ENCODE results near the gene TESK1. TPM values are rescaled to one million over a fixed set of nuclear protein-coding genes. Genes with fewer than 3 reads are reported as not detected.
"Not testable (repeated sequence)": the region's sequence is repeated elsewhere in the genome, so short reads cannot be mapped to it uniquely, and the experiment has no call there.

Gene TESK1
- total RNA-seq, 3 donors from 2014 or later: 26.5 to 50.4 (median 33.8) TPM

DNA sequence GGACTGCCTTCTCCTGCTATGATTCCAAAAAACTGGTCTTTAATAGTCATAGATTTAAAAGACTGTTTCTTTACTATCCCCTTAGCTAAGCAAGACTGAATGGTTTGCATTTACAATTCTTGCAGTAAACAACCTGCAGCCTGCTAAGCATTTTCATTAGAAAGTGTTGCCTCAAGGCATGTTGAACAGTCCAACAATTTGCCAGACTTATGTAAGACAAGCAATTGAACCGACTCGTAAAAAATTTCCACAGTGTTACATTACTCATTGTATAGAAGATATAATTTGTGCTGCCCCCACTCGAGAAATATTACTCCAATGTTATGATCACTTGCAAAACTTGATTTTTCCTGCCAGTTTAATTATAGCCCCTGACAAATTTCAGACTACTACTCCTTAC lies 20.4 kb upstream of the TESK1 start:
- peaks cover 0 to 13% of the 10 kb centered on the region in 2 donors for H3K9me3 ChIP-seq
- H3K36me3 ChIP-seq; H3K27ac ChIP-seq; H3K27me3 ChIP-seq; H3K4me1 ChIP-seq; intact Hi-C loops (cut with DNase I; ENCODE audit: low total_unique reads); DNase-seq (ENCODE audit: low spot score in 2 of 2); H3K4me3 ChIP-seq: not testable (repeated sequence)

DNA sequence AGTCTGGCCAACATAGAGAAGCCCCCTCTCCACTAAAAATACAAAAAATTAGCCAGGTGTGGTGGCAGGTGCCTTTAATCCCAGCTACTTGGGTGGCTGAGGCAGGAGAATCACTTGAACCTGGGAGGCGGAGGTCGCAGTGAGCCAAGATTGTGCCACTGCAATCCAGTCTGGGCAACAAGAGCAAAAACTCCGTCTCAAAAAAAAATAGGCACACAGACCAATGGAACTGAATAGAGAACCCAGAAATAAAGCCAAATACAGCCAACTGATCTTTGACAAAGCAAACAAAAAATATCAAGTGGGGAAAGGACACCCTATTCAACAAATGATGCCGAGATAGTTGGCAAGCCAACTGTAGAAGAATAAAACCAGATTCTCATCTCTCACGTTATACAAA lies 16.6 kb upstream of the TESK1 start:
- H3K9me3 ChIP-seq: peaks cover 4 to 22% of the 10 kb centered on the region in 2 donors
- intact Hi-C loops (cut with DNase I; ENCODE audit: low total_unique reads); H3K27me3 ChIP-seq; H3K4me1 ChIP-seq; DNase-seq (ENCODE audit: low spot score in 2 of 2); H3K36me3 ChIP-seq; H3K27ac ChIP-seq; H3K4me3 ChIP-seq: not testable (repeated sequence)

GRCh38 chr9:35593581-35593980 lies 11.5 kb upstream of the TESK1 start:
- Histone ChIP-seq H3K27ac (no peak overlapping the region), H3K9me3 (peaks cover 9 to 31% of the 10 kb centered on the region in 2 donors), H3K27me3 (no peaks in the 10 kb centered on the region), H3K4me3 (no peak overlapping the region), H3K4me1 (no peaks in the 10 kb centered on the region), H3K36me3 (no peaks in the 10 kb centered on the region)
- no peak for DNase-seq (ENCODE audit: low spot score in 2 of 2)
- TF ChIP-seq POLR2AphosphoS5 (IDR thresholded peaks at IDR 0.05) (no peak), CTCF (IDR thresholded peaks at IDR 0.05) (no peak), POLR2A (IDR thresholded peaks at IDR 0.05) (no peak)
- intact Hi-C loops (cut with DNase I; ENCODE audit: low total_unique reads): no loop called here

DNA sequence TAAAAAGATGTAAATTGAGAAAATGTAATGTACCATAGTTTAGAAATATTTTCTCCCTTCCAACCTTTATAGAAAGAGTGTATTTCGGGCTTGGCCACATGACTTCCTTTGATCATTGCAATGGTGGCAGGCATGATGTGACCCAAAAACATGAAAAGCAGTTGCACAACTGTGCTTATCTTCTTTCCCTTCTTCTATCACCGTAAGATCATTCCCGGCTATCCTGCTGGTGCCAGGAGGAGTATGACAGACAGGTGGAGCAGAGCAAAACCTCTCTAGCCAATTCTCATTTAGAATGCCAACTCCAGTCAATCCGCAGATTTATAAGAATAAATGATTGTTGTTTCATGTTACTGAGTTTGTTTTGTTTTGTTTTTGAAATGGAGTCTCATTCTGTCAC lies 10.6 kb upstream of the TESK1 start:
- intact Hi-C loops (cut with DNase I; ENCODE audit: low total_unique reads): no loop called here
- H3K9me3 ChIP-seq: peaks cover 9 to 31% of the 10 kb centered on the region in 2 donors
- no peak overlapping the region for H3K27ac ChIP-seq
- H3K27me3 ChIP-seq: no peaks in the 10 kb centered on the region
- no peaks in the 10 kb centered on the region for H3K36me3 ChIP-seq
- no peak for DNase-seq (ENCODE audit: low spot score in 2 of 2)
- H3K4me3 ChIP-seq: no peak overlapping the region
- H3K4me1 ChIP-seq: no peaks in the 10 kb centered on the region
- TF ChIP-seq CTCF (IDR thresholded peaks at IDR 0.05) (no peak), POLR2AphosphoS5 (IDR thresholded peaks at IDR 0.05) (no peak), POLR2A (IDR thresholded peaks at IDR 0.05) (no peak)

DNA sequence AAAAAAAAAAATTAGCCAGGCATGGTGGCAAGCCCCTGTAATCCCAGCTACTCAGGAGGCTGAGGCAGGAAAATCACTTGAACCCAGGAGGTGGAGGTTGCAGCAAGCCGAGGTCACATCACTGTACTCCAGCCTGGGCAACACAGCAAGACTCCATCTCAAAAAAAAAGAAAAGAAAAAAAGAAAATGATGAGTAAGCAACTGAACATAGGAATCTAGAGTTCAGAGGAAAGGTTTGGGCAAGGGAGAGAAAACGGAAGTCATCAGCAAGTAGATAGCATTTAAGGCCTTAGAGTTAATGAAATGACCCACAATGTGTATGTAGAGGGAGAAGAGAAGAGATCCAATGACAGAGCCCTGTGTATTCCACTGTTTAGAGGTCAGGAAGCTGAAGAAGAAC lies 8.2 kb upstream of the TESK1 start:
- H3K4me3 ChIP-seq; H3K4me1 ChIP-seq; DNase-seq (ENCODE audit: low spot score in 2 of 2); H3K36me3 ChIP-seq; H3K27me3 ChIP-seq; intact Hi-C loops (cut with DNase I; ENCODE audit: low total_unique reads); H3K27ac ChIP-seq: not testable (repeated sequence)
- peaks cover 9 to 29% of the 10 kb centered on the region in 2 donors for H3K9me3 ChIP-seq

- Histone ChIP-seq H3K27ac (no peak overlapping the region), H3K4me1 (no peaks in the 10 kb centered on the region), H3K9me3 (peaks cover under 1 to 8% of the 10 kb centered on the region in 2 donors), H3K4me3 (no peak overlapping the region), H3K36me3 (no peaks in the 10 kb centered on the region), H3K27me3 (no peaks in the 10 kb centered on the region)
- no peak for TF ChIP-seq POLR2AphosphoS5 (IDR thresholded peaks at IDR 0.05)
- no peak for TF ChIP-seq CTCF (IDR thresholded peaks at IDR 0.05)
- TF ChIP-seq POLR2A (IDR thresholded peaks at IDR 0.05): no peak
- intact Hi-C loops (cut with DNase I; ENCODE audit: low total_unique reads): no loop called here
- no peak for DNase-seq (ENCODE audit: low spot score in 2 of 2)
Observed at GRCh38 chr9:35598866-35599590, 6.0 kb upstream of the TESK1 start.

All from breast epithelium (tissue), 4 donors.